DMS 273 (cell line): Measurements from ENCODE around the gene PRAMEF2.
"Not testable (repeated sequence)": the region's sequence is repeated elsewhere in the genome, so short reads cannot be mapped to it uniquely, and the experiment has no call there.

Experiments
- DNase-seq: peaks from one replicate; lab custom pipeline; 2025; ENCODE audit not compliant: unreplicated experiment; lab: John Stamatoyannopoulos, UW

Gene PRAMEF2, protein sequence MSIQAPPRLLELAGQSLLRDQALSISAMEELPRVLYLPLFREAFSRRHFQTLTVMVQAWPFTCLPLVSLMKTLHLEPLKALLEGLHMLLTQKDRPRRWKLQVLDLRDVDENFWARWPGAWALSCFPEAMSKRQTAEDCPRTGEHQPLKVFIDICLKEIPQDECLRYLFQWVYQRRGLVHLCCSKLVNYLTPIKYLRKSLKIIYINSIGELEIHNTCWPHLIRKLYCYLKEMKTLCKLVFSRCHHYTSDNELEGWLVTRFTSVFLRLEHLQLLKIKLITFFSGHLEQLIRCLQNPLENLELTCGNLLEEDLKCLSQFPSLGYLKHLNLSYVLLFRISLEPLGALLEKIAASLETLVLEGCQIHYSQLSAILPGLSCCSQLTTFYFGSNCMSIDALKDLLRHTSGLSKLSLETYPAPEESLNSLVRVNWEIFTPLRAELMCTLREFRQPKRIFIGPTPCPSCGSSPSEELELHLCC

DNA sequence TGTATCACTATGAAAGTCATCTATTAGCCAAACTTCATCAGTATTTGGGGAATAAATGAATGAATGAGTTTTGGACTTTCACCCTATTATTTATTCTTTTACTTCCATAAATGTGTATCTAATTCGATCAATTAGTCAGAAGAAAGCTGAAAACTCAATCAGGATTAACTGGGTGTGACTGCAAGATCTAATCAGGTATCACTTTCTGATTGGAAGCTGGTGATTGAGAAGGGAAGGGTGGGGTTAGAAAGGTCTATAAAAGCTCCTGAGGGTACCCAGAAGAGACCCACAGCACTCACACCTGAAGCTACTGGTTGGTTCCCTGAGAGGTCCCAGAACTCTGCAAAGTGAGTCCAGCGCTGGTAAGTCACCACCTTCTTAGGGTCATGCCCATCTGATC lies at the start of gene PRAMEF2:
PRAMEF2 (plus strand) TSS at position 301 of the 400 bp plus-strand sequence. CDS start 1,924 bp downstream, outside the sequence.
- DNase-seq, result not testable (repeated sequence)

- no peak for DNase-seq
Observed at GRCh38 chr1:12809933-12810332, 47.0 kb upstream of the PRAMEF2 start.

DNA sequence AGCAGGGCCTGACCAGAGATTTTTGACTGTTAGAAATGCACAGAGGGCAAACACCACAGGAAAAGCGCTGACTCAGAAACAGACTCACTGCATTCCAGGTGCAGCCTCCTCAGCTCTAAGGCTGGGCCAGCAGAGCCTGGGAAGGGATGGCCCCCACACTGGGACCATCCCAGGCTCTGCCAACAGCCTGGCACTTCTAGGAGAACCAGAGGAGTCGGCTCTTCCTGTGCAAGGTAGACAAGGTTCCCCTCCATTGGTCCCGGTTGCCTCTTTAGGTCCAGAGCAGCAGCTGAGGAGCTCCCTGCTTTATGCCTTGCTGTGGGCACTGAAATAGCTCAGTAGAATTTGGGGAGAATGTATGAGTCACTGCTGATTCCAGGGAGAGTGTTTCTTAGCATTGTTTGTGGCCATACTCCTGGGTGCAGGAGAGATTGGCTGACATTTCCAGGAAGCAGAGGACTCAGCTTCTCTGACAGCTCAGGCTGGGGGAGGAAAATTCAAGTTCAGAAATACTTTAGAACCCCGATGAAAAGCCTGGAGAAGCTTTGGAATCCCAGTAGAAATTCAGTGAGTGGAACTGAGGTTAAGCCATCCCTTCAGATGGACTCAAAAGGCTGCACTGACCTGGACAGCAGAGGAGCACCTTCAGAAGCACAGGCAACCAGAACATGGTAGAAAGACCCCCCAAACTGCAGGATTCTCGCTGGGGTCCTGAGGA lies 46.0 kb upstream of the PRAMEF2 start:
- DNase-seq, result no peak

GRCh38 chr1:12811409-12811784 lies 45.5 kb upstream of the PRAMEF2 start:
- DNase-seq, result no peak

- not testable (repeated sequence) for DNase-seq
Observed at GRCh38 chr1:12819061-12819460, 37.8 kb upstream of the PRAMEF2 start.

- DNase-seq, result not testable (repeated sequence)
Observed at GRCh38 chr1:12831310-12831709, 25.6 kb upstream of the PRAMEF2 start, which contains the start of gene PRAMEF11. Gene PRAMEF11 (minus strand): TSS chr1:12831410. CDS start chr1:12828789, 2,621 bp downstream.

- DNase-seq, result not testable (repeated sequence)
Observed at GRCh38 chr1:12833251-12833650, 23.6 kb upstream of the PRAMEF2 start.

DNA sequence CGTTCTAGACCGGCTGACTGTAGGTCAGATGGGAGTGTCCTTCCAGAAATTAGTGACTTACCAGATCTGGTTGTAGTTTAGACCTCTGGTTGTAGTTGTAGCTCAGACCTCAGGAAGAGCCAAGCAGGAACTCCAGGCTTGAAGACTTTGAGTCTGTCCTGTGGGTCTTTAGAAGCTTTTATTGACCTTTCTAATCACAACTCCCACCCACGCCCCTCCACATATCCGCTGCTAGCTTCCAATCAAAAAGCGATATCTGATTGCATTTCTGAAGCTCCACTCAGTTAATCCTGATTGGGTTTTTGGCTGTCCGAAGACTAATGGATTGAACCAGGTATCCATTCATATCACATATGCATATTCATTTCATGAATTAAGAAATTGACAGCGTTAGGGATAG lies 8.3 kb upstream of the PRAMEF2 start, which contains the start of gene HNRNPCL1:
HNRNPCL1 (minus strand) TSS at position 101 of the 400 bp plus-strand sequence. CDS start 431 bp downstream, outside the sequence.
- not testable (repeated sequence) for DNase-seq

DNA sequence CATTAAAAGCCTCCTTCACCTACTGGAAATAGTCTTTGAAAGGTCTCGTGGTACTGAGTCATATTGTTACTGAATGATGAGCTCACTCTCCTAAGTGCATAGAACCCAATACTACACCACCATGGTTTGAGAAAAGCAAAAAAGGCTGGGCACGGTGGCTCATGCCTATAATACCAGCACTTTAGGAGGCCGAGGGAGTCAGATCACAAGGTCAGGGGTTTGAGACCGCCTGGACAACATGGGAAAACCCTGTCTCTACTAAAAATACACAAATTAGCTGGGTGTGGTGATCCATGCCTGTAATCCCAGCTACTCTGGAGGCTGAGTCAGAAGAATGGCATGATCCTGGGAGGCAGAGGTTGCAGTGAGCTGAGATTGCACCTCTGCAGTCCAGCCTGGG lies 5.1 kb upstream of the PRAMEF2 start:
- DNase-seq, result no peak

DNA sequence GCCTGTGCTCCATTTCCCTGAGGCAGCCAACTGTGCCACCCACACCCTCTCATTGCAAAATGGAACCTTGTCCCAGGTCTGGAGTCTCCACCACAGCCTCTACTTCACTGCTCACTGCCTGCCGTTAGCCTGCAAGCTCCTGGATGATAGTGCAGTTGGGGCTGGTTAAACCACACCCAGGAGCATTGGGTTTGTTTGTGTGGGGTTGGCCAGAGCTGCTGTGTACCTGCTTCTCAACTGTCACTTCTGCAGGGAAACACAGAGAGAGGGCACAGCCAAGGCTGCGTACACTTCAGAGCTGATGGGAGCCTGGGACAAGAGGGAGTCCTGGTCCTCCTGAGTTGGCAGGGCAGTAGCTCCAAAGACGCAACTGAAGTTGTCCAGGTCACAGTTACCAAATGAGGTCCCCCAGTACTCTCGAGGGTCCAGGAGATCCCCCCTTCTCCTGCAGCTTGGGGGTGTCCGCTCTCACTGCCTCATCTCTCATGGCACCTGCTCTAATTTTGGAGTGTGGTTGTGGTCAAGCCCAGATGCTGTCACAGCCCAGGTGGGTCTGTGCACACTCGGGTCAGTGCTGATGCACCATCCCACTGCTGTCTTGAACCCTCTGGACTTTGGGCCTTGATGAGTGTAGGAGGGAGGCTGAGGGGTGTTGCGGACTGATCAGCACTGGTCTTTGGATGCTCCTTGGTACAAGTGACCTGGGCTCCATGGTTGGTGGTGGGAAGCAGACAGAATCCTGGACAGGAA lies 6.4 kb downstream of the PRAMEF2 start:
- not testable (repeated sequence) for DNase-seq

DNA sequence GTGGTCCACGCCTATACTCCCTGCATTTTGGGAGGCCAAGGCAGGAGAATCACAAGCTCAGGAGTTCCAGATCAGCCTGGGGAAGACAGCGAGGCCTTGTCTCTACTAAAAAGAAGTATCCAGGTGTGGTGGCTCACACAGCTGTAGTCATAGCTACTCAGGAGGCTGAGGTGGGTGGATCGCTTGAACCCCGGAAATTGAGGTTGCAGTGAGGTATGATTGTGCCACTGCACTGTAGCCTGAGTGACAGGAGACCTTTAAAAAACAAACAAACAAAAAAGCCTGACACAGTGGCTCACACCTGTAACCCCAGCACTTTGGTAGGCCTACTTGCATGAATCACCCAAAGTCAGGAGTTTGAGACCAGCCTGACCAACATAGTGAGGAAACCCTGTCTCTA lies 21.6 kb downstream of the PRAMEF2 start:
- not testable (repeated sequence) for DNase-seq

- not testable (repeated sequence) for DNase-seq
Observed at GRCh38 chr1:12886101-12886500, 29.2 kb downstream of the PRAMEF2 start, which contains the start of gene PRAMEF4. Gene PRAMEF4 (minus strand): TSS chr1:12886201. CDS start chr1:12883394, 2,807 bp downstream.

DNA sequence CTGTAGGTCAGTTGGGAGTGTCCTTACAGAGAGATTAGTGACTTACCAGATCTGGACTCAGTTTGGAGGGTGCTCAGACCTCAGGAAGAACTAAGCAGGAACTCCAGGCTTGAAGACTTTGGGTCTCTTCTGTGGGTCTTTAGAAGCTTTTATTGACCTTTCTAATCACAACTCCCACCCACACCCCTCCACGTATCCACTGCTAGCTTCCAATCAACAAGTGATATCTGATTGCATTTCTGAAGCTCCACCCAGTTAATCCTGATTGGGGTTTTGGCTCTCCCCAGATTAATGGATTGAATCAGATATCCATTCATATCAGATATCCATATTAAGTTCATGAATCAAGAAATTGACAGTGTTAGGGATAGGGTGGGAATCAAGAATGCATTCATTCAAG lies 41.3 kb downstream of the PRAMEF2 start, which contains the start of gene PRAMEF10:
PRAMEF10 (minus strand) TSS at position 101 of the 400 bp plus-strand sequence. CDS start 2,423 bp downstream, outside the sequence.
- DNase-seq, result not testable (repeated sequence)

DNA sequence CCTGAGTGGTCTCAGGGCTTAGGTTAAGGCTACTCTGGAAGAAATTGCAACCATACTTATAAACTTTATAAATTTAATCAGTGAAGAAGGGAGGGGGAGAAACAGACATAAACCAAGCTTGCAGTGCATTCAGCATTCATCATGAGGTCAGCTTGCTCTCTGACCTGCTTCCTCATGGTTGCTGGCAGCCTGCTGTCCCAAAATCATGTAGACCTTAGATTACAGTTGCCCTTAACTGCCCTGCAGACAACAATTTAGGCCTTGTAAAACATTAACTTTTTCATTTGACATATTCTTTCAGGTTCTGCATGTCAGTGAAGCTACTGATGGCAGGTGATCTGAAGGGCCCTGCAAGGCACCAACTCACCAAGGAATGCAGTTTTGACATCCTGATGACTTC lies 42.3 kb downstream of the PRAMEF2 start:
- not testable (repeated sequence) for DNase-seq

DNA sequence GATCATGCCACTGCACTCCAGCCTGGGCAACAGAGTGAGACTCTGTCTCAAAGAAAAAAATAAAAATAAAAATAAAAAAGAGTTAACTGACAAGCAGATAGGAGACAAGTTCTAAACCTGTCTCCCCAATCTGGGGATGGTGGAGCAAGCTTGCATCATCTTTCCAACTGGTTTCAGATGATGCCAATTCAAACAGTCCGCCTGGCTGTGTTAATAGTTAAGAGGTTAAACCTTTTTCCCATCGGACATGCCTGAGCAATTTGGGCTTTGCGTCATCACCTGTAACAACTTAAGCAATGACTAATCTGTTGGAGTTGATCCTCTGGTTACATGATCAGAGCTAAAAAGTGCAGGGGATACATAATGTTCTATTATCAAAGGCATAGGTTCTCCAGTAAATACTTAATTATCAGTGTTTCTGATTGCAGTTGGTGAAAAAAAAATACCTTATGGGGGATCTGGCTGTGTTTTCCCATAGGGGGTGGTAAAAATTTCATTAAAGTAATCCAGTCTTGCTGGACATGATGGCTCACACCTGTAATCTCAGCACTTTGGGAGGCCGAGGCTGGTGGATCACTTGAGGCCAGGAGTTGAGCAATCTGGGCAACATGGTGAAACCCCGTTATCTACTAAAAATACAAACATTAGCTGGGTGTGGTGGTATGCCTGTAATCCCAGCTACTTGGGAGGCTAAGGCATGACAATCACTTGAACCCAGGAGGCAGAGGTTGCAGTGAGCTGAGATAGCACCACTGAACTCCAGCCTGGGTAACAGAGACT lies 47.1 kb downstream of the PRAMEF2 start:
- DNase-seq, result not testable (repeated sequence)
